Panc1 (cell line): ENCODE data around the gene RNF167. TPM values are rescaled to one million over a fixed set of nuclear protein-coding genes. Genes with fewer than 3 reads are reported as not detected.

ENCODE experiments used
- ATAC-seq: fragments of 200-7000 bp; cut with Tn5 transposase; 2 replicates; pipeline ENCODE4 v1.9.1; 2020; ENCODE audit warnings: mild to moderate bottlenecking, moderate library complexity
- Bru-seq: library from RNA; stranded (reverse); fragments of 400-500 nt; gene quantifications from one replicate; lab custom pipeline; 2021; lab: Mats Ljungman, UMichigan
- BruChase-seq, 2 experiments: library from RNA; stranded (reverse); fragments of 400-500 nt; gene quantifications; one replicate each; lab custom pipeline; 2021; lab: Mats Ljungman, UMichigan
- BruUV-seq: library from RNA; stranded (reverse); fragments of 400-500 nt; replicated peaks from 2 replicates; lab custom pipeline; 2021; lab: Mats Ljungman, UMichigan
- CTCF ChIA-PET: fragments of 300-600 bp; sonication (Branson Sonifier 250); formaldehyde crosslinking; loops from one replicate; lab custom pipeline; 2022; ENCODE audit warnings: antibody characterized with exemption; lab: Charles Lee
- POLR2A ChIA-PET: fragments of 300-600 bp; sonication (Branson Sonifier 250); formaldehyde crosslinking; loops from one replicate; lab custom pipeline; 2022; ENCODE audit warnings: antibody characterized with exemption; lab: Charles Lee
- DNase-seq: peaks from one replicate; pipeline ENCODE4 v3.0.0-alpha.2; 2010; ENCODE audit warnings: low read depth, low spot score
- H3K27ac ChIP-seq: 2 replicates; pipeline ENCODE4 v1.5.1; 2011; ENCODE audit warnings: mild to moderate bottlenecking, low read length, inconsistent platforms
- H3K27me3 ChIP-seq: fragments of 200-500 bp; sonication (Bioruptor generic); 2 replicates; pipeline ENCODE4 v1.6.0; 2014; ENCODE audit warnings: low read length, inconsistent platforms; ENCODE audit not compliant: control insufficient read depth, insufficient read depth
- H3K36me3 ChIP-seq: fragments of 200-500 bp; sonication (Bioruptor generic); 2 replicates; pipeline ENCODE4 v1.5.1; 2014; ENCODE audit warnings: inconsistent platforms, mild to moderate bottlenecking, low read length, moderate library complexity; ENCODE audit not compliant: control insufficient read depth, insufficient read depth
- H3K4me1 ChIP-seq: 2 replicates; pipeline ENCODE4 v1.5.1; 2011; ENCODE audit warnings: inconsistent platforms, mild to moderate bottlenecking, low read length, moderate library complexity; ENCODE audit not compliant: control insufficient read depth, insufficient read depth
- H3K4me3 ChIP-seq, 2 experiments: 2 replicates each; pipeline ENCODE4 v1.5.1; 2011 to 2012; ENCODE audit warnings: low read depth in 2 of 2, low read length in 2 of 2, mild to moderate bottlenecking in 2 of 2, inconsistent platforms in 1 of 2, moderate library complexity in 1 of 2
- H3K9me3 ChIP-seq: fragments of 200-500 bp; sonication (Bioruptor generic); 2 replicates; pipeline ENCODE4 v1.5.1; 2014; ENCODE audit warnings: low read depth, mild to moderate bottlenecking, inconsistent platforms, low read length, moderate library complexity; ENCODE audit not compliant: control insufficient read depth, insufficient read depth
- POLR2AphosphoS5 ChIP-seq: IDR thresholded peaks from 2 replicates; pipeline ENCODE4 v1.6.1; 2012; ENCODE audit warnings: mild to moderate bottlenecking, low read depth, low read length, moderate library complexity
- SIN3A ChIP-seq: IDR thresholded peaks from 2 replicates; pipeline ENCODE4 v1.6.1; 2012; ENCODE audit warnings: low read depth, mild to moderate bottlenecking, low read length, moderate library complexity, borderline replicate concordance; ENCODE audit not compliant: insufficient read depth
- TCF7L2 ChIP-seq: IDR thresholded peaks from 2 replicates; pipeline ENCODE4 v1.6.1; 2011; ENCODE audit warnings: mild to moderate bottlenecking, low read depth, low read length, inconsistent platforms
- in situ Hi-C: cut with HindIII; loops from 2 replicates; pipeline ENCODE4 v1.10.0; 2016; ENCODE audit warnings: low sequenced_read_pairs, low pct_unique_long_range_greater_than_20kb
- intact Hi-C: fragments of 100-400 bp; cut with micrococcal nuclease; formaldehyde crosslinking; loops from one replicate; pipeline ENCODE4 v1.10.0; 2022; ENCODE audit not compliant: unreplicated experiment
- long read RNA-seq: library from polyadenylated mRNA; unstranded; transcript quantifications from one replicate; pipeline ENCODE4 v2.0.0, GENCODE V29; 2021; ENCODE audit not compliant: unreplicated experiment
- polyA plus RNA-seq: library from polyadenylated mRNA; unstranded; fragments of >200 nt; gene quantifications from one replicate; pipeline ENCODE4 v1.2.1, GENCODE V29; 2012; ENCODE audit warnings: missing spikeins; ENCODE audit not compliant: insufficient read length
- total RNA-seq: library from RNA; stranded (reverse); gene quantifications from one replicate; pipeline ENCODE4 v1.2.1, GENCODE V29; 2021; ENCODE audit not compliant: unreplicated experiment
- TF ChIP-seq, protein P1 (sequence below): fragments of 450-650 bp; IDR thresholded peaks from 2 replicates; pipeline ENCODE4 v1.5.1; 2017; ENCODE audit warnings: mild to moderate bottlenecking
- TF ChIP-seq, protein P2 (sequence below), 2 experiments: IDR thresholded peaks; 2 replicates each; pipeline ENCODE4 v1.6.1; 2011 to 2012; ENCODE audit warnings: low read depth in 2 of 2, control low read depth in 1 of 2, low read length in 1 of 2, mild to moderate bottlenecking in 1 of 2, moderate library complexity in 1 of 2; ENCODE audit not compliant: insufficient read depth in 1 of 2

Gene RNF167
- total RNA-seq (95.8 TPM), Bru-seq, nascent RNA (percentile 80 among the genes with signal in this experiment), BruChase-seq, experiment 1, labeled RNA remaining after a 2-hour chase (percentile 85 among the genes with signal in this experiment), BruChase-seq, experiment 2, labeled RNA remaining after a 6-hour chase (percentile 94 among the genes with signal in this experiment)
- 113 TPM for polyA plus RNA-seq
- long read RNA-seq, transcript RNF167-211 (9 exons, 1,757 nt) = major isoform, 5 of 25 reads
- long read RNA-seq, partial matches to known transcripts = 3 of 25 reads
- long read RNA-seq, other reads (novel, unspliced or antisense) = 13 of 25 reads

DNA sequence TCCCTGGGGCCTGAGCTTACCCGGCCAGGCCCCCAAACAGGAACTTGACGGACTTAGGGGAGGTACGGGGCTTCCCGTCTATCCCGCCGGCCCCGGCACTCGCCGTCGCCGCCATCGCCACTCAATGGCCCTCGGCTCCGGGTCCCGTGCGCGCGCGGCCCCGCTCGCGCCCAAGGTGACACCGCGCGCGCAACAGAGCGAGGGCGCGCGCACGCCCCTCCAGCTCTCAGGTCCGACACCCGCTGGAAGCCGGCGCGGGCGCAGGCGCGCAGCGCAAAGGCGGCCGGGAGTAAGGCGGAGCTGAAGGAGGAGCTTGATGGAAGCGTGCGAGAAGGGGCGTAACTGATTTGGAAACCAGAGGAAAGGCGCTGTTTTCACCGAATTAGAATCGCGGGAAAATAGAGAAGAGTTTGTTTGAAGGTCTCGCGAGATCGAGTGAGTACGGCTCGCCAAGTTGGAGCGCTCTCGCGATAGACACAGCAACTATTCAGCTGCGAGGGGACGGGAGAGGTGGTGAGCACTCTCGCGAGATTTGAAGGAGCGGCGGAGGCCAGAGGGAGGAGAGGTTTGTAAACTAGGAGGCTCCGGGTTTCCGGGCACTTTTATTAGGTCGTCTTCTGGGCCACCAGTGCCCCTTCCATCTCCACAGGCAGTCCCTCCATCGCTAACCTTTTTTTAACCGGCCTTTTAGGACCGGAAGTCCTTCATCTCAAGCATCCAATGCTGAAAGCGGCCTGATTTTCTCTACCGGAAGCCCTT lies at the start of gene RNF167, which contains the start of gene SLC25A11:
RNF167 (plus strand) TSS at position 473 of the 759 bp plus-strand sequence. CDS start 642 bp downstream, outside the sequence.
SLC25A11 (minus strand) TSS at position 251 of the 759 bp plus-strand sequence; CDS start at position 115, 136 bp downstream.
- DNase-seq (peak; percentile 99), ATAC-seq (peak; percentile 87)
- Histone ChIP-seq H3K27ac (peak within 1 kb of the TSS; percentile 89), H3K4me1 (peaks cover 26% of the 10 kb centered on the region), H3K36me3 (peaks cover 11% of the 10 kb centered on the region), H3K4me3 (peak within 1 kb of the TSS; percentile 90 to 92), H3K9me3 (no peaks in the 10 kb centered on the region), H3K27me3 (no peaks in the 10 kb centered on the region)
- TF ChIP-seq, protein P1, sequence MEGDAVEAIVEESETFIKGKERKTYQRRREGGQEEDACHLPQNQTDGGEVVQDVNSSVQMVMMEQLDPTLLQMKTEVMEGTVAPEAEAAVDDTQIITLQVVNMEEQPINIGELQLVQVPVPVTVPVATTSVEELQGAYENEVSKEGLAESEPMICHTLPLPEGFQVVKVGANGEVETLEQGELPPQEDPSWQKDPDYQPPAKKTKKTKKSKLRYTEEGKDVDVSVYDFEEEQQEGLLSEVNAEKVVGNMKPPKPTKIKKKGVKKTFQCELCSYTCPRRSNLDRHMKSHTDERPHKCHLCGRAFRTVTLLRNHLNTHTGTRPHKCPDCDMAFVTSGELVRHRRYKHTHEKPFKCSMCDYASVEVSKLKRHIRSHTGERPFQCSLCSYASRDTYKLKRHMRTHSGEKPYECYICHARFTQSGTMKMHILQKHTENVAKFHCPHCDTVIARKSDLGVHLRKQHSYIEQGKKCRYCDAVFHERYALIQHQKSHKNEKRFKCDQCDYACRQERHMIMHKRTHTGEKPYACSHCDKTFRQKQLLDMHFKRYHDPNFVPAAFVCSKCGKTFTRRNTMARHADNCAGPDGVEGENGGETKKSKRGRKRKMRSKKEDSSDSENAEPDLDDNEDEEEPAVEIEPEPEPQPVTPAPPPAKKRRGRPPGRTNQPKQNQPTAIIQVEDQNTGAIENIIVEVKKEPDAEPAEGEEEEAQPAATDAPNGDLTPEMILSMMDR = no peak
- TF ChIP-seq TCF7L2 (peak; percentile 48; the same call in 1 of the 2 replicates), POLR2AphosphoS5 (peak; percentile 68), SIN3A (peak; percentile 92; the same call in 1 of the 2 replicates)
- TF ChIP-seq, protein P2, sequence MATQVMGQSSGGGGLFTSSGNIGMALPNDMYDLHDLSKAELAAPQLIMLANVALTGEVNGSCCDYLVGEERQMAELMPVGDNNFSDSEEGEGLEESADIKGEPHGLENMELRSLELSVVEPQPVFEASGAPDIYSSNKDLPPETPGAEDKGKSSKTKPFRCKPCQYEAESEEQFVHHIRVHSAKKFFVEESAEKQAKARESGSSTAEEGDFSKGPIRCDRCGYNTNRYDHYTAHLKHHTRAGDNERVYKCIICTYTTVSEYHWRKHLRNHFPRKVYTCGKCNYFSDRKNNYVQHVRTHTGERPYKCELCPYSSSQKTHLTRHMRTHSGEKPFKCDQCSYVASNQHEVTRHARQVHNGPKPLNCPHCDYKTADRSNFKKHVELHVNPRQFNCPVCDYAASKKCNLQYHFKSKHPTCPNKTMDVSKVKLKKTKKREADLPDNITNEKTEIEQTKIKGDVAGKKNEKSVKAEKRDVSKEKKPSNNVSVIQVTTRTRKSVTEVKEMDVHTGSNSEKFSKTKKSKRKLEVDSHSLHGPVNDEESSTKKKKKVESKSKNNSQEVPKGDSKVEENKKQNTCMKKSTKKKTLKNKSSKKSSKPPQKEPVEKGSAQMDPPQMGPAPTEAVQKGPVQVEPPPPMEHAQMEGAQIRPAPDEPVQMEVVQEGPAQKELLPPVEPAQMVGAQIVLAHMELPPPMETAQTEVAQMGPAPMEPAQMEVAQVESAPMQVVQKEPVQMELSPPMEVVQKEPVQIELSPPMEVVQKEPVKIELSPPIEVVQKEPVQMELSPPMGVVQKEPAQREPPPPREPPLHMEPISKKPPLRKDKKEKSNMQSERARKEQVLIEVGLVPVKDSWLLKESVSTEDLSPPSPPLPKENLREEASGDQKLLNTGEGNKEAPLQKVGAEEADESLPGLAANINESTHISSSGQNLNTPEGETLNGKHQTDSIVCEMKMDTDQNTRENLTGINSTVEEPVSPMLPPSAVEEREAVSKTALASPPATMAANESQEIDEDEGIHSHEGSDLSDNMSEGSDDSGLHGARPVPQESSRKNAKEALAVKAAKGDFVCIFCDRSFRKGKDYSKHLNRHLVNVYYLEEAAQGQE (IDR thresholded peaks at IDR 0.05; ENCODE audit: insufficient read depth in 1 of 2, low read depth in 2 of 2, low read length in 1 of 2) = no peak
- POLR2A ChIA-PET = no interaction called here
- intact Hi-C loops (no loop called here), in situ Hi-C loops (no loop called here)
- BruUV-seq = no TSS peak
- CTCF ChIA-PET = interaction anchor here (0.6 kb wide), 2 partner anchors 45 to 119 kb away, joined by 3 to 4 read pairs; no protein-coding TSS in a partner anchor

DNA sequence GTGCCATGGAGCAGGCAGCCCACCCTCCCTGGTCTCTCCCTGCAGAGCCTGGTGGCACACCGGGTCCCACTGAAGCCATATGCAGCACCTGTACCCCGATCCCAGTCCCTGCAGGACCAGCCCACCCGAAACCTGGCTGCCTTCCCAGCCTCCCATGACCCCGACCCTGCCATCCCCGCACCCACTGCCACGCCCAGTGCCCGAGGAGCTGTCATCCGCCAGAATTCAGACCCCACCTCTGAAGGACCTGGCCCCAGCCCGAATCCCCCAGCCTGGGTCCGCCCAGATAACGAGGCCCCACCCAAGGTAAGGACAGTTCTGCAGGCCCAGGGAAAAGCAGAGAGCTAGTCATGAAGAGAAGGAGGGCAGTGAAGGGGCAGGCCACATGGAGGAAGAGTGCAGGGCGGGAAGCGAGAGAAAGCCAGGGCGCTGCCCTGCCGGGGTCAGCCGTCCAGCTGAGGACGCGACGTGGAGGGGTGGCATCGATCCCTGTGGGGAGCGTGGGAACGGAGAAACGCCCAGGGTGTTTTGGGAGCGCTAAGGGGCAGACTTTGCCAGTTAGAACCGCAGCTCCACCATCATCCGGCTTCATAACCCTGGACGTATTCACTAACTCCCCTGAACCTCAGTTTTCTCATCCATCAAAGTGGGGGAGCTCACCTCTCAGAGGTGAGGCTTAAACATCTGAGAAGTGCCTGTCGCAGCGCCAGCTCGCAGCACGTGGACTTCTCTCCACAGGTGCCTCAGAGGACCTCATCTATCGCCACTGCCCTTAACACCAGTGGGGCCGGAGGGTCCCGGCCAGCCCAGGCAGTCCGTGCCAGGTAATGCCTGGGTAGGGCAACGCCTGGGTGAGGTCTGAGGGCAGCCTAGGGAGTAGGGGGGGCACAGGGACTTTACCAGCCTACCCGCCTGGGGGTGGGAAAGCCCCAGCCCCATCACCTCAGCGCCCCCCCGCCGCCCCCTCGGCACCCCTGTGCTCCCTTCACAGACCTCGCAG lies 48.4 kb upstream of the RNF167 start:
- Histone ChIP-seq H3K36me3 (peaks cover 4% of the 10 kb centered on the region; the same call in 1 of the 2 replicates), H3K4me1 (no peaks in the 10 kb centered on the region), H3K4me3 (no peak overlapping the region), H3K9me3 (no peaks in the 10 kb centered on the region), H3K27me3 (no peaks in the 10 kb centered on the region), H3K27ac (no peak overlapping the region)
- intact Hi-C loops = no loop called here
- ChIA-PET POLR2A (no interaction called here), CTCF (interaction anchor here (0.6 to 0.7 kb wide), 3 partner anchors 15 to 68 kb away, joined by 3 to 6 read pairs (median 5); no protein-coding TSS in a partner anchor)
- TF ChIP-seq POLR2AphosphoS5 (no peak), TCF7L2 (no peak), SIN3A (no peak)
- TF ChIP-seq, protein P2 (IDR thresholded peaks at IDR 0.05; ENCODE audit: insufficient read depth in 1 of 2, low read depth in 2 of 2, low read length in 1 of 2) = no peak
- TF ChIP-seq, protein P1 = no peak
- in situ Hi-C loops = no loop called here
- DNase-seq (no peak), ATAC-seq (no peak)
- BruUV-seq = no TSS peak
